Subcutaneous adipose tissue (tissue), 4 donors: ENCODE measurements around the gene SERPINB12. TPM values are rescaled to one million over a fixed set of nuclear protein-coding genes. Genes with fewer than 3 reads are reported as not detected.

Experiments used
- total RNA-seq, 4 donors: library from RNA; depleted of rRNA; stranded (reverse); fragments of >200 nt; gene quantifications; one replicate each; pipeline ENCODE4 v1.1.0, GENCODE V29; 2016
- TF ChIP-seq, protein P1 (sequence below): fragments of 450-650 bp; IDR thresholded peaks from one replicate; pipeline ENCODE4 v1.5.1; 2016; ENCODE audit warnings: low read depth, mild to moderate bottlenecking, control low read depth, antibody characterized with exemption, moderate library complexity

Gene SERPINB12
- total RNA-seq, 4 donors from 2014 or later: not detected

GRCh38 chr18:63586966-63587365, 44.8 kb downstream of the SERPINB12 start, which contains the start of gene SERPINB13:
Gene SERPINB13 (plus strand): TSS chr18:63587343. CDS start chr18:63588668, 1,325 bp downstream.
- TF ChIP-seq, protein P1, sequence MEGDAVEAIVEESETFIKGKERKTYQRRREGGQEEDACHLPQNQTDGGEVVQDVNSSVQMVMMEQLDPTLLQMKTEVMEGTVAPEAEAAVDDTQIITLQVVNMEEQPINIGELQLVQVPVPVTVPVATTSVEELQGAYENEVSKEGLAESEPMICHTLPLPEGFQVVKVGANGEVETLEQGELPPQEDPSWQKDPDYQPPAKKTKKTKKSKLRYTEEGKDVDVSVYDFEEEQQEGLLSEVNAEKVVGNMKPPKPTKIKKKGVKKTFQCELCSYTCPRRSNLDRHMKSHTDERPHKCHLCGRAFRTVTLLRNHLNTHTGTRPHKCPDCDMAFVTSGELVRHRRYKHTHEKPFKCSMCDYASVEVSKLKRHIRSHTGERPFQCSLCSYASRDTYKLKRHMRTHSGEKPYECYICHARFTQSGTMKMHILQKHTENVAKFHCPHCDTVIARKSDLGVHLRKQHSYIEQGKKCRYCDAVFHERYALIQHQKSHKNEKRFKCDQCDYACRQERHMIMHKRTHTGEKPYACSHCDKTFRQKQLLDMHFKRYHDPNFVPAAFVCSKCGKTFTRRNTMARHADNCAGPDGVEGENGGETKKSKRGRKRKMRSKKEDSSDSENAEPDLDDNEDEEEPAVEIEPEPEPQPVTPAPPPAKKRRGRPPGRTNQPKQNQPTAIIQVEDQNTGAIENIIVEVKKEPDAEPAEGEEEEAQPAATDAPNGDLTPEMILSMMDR: no peak

DNA sequence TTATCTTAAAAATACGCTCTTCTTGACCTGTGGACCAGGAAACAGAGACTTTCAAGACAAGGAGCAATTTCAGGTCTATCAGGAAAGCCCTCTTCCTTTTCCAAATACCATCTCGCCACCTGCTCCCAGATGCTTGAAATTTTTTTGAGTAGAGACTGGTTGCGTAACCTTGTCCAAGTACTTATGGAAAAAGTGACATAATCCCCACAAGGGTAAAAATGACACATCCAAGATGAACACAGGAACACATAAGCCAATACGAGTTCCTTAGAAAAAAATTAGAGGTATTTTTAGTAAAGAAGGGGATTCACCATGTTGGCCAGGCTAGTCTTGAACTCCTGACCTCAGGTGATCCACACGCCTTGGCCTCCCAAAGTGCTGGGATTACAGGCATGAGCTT, 46.7 kb downstream of the SERPINB12 start:
- TF ChIP-seq, protein P1: no peak

- TF ChIP-seq, protein P1: no peak
These were observed 48.2 kb downstream of the SERPINB12 start for GRCh38 chr18:63590373-63590772.

DNA sequence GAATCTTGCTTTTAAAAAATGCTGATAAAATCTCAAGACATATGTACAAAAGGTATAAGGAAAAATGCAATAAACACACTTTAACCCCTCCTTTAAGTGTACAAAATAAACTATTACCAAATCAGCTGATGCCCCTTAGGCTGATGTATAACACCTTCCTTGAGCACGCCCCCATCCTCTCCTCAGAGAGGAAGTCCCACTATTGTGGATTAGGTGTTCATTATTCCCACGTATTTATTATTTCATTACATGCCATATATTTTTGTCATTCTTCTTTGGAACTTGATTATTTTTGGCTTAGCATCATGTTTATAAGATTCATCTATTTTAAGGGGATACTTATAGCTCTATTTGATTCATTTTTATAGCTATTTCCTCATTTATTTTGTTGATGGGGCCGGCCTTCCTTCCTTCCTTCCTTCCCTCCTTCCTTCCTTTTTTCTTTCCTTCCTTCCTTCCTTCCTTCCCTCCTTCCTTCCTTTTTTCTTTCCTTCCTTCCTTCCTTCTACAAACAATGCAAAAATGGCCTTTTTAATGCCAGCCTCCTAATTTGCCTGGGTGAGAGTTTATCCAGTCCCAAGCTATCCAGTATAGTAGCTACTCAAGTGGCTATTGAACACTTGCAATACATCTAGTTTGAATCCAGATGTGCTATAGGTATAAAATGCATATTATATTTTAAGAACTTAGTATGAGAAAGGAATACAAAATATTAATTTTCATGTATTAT, 49.0 kb downstream of the SERPINB12 start:
- TF ChIP-seq, protein P1: no peak

GRCh38 chr18:63591725-63592124, 49.6 kb downstream of the SERPINB12 start:
- TF ChIP-seq, protein P1: no peak

DNA sequence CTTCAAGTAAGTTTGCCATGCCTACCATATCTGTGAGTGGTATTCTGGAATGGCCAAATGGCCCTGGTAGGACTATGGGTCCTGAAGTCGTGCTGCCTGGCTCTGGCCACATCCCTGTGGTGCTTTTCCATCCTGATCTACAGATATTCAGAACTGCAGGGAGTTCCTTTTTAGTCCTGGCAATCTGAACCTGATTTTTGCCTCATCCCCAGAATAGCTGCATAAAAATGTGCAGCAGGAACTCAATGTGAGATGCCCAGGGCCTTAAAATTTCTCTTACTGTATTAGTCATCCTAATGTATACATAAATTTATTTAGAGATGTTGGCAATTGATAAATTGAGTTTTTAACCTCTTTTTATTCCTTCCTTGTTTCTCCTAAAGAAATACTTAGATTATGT, 50.3 kb downstream of the SERPINB12 start:
- TF ChIP-seq, protein P1: no peak

DNA sequence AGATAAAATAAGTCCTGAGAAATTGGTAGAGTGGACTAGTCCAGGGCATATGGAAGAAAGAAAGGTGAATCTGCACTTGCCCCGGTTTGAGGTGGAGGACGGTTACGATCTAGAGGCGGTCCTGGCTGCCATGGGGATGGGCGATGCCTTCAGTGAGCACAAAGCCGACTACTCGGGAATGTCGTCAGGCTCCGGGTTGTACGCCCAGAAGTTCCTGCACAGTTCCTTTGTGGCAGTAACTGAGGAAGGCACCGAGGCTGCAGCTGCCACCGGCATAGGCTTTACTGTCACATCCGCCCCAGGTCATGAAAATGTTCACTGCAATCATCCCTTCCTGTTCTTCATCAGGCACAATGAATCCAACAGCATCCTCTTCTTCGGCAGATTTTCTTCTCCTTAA, 54.8 kb downstream of the SERPINB12 start:
- TF ChIP-seq, protein P1: no peak
